Rectal smooth muscle tissue (tissue), 1 donor: ENCODE results near the gene AKT2.
"Not testable (repeated sequence)": the region's sequence is repeated elsewhere in the genome, so short reads cannot be mapped to it uniquely, and the experiment has no call there.

Source experiments
- H3K27ac ChIP-seq: one replicate; pipeline ENCODE4 v1.7.0; 2013; ENCODE audit warnings: low read depth, low read length, inconsistent platforms
- H3K27me3 ChIP-seq: one replicate; pipeline ENCODE4 v1.7.0; 2013; ENCODE audit warnings: low read length; ENCODE audit not compliant: control insufficient read depth, insufficient read depth
- H3K36me3 ChIP-seq: one replicate; pipeline ENCODE4 v1.7.0; 2013; ENCODE audit warnings: low read length; ENCODE audit not compliant: control insufficient read depth, insufficient read depth
- H3K4me1 ChIP-seq: one replicate; pipeline ENCODE4 v1.7.0; 2013; ENCODE audit warnings: low read length; ENCODE audit not compliant: control insufficient read depth, insufficient read depth
- H3K4me3 ChIP-seq: one replicate; pipeline ENCODE4 v1.7.0; 2013; ENCODE audit warnings: low read length
- H3K9ac ChIP-seq: one replicate; pipeline ENCODE4 v1.7.0; 2013; ENCODE audit warnings: low read length

The AKT2 gene

DNA sequence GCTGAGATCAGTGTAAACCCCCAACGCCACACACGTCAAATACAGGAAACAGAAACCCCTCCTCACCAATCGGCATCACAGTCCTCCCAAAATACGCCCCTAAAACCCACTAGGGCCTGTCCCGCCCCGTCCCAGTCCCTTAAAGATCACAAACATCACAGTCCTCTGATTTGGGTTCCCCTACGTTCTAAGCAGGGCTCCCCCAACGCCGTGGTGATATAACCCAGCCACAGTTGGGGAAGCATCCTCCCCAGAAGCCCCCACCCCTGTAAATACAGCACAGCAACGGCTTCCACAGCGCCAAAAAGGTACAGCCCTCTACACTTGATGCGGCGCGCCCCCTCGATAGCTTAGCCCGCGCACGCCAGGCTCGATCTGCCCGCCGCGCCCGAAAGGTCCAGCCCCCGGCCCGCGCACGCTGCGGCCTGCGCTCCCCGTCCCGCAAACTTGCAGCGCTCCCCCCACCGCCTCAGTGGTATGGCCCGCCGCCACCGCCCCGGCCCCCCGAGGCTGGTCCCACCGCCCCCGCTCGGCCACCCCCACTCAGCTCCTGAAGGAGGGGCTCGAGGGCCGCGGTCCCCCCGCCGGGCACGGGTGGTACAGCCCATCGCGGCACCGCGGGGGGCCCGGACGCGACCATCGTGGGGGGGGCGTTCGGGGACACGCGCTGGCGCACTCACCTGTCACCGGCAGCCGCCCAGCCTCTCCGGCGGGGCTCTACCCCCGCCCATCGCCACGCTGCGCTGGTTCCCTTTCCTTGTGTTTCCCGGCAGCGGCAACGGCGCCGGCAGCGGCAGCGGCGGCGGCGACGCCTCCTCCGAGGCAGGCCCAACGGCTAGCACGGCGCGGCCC is at the start of gene AKT2:
AKT2 (minus strand) TSS at position 845 of the 852 bp plus-strand sequence. CDS start 20,078 bp downstream, outside the sequence.
- peaks cover 35% of the 10 kb centered on the region for H3K4me1 ChIP-seq
- H3K4me3 ChIP-seq, result peak within 1 kb of the TSS; percentile 94
- H3K36me3 ChIP-seq, result no peaks in the 10 kb centered on the region
- peak within 1 kb of the TSS; percentile 94 for H3K27ac ChIP-seq
- H3K27me3 ChIP-seq, result no peaks in the 10 kb centered on the region
- peak within 1 kb of the TSS; percentile 94 for H3K9ac ChIP-seq

DNA sequence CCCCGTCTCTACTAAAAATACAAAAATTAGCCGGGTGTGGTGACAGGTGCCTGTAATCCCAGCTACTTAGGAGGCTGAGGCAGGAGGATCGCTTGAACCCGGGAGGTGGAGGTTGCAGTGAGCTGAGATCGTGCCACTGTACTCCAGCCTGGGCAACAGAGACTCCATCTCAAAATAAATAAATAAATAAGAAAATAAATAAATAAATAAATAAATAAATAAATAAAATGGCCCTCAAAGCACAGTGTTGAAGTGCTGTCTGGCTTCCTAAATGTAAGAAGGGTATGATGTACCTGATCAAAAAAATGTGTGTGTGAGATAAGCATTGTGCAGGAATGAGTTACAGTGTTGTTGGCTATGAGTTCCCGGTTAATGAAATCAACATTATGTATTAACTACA is 47.9 kb upstream of the AKT2 start:
- H3K36me3 ChIP-seq, result peaks cover 23% of the 10 kb centered on the region
- H3K4me3 ChIP-seq, H3K27ac ChIP-seq, H3K9ac ChIP-seq, H3K27me3 ChIP-seq, H3K4me1 ChIP-seq: not testable (repeated sequence)

DNA sequence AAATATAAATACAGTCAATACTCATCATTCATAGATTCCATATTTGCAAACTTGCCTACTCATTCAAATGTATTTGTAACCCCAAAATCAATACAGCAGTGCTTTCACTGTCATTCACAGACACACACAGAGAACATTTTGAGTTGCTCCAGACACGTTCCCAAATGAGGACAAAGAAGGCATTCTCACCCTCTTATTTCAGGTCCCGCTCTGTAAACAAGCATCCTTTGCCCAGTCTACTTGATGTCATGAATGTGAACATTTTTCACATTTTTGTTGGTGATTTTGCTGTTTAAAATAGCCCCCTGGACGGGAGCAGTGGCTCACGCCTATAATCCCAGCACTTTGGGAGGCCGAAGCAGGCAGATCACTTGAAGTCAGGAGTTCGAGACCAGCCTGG is 47.5 kb upstream of the AKT2 start:
- peaks cover 27% of the 10 kb centered on the region for H3K36me3 ChIP-seq
- H3K27me3 ChIP-seq, result no peaks in the 10 kb centered on the region
- H3K27ac ChIP-seq, result no peak overlapping the region
- H3K4me1 ChIP-seq, result no peaks in the 10 kb centered on the region
- H3K9ac ChIP-seq, result no peak overlapping the region
- H3K4me3 ChIP-seq, result no peak overlapping the region

DNA sequence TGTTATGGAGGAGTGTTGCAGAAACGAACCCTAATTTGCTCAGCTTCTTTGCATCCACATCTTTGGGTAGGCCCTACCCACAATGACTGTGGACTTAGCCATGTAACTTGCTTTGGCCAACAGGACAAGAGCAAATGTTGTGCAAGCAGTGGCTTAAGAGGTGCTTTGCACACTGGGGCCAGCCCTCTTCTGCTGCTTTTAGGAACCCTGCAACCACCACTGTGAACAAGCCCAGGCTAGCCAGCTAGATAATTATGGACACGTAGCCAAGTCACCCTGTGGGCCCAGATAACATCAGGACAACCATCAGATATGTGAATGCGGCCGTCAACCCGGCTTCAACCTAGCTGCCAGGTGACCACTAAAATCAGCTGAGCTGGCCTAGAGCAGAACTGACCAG is 45.9 kb upstream of the AKT2 start:
- Histone ChIP-seq H3K4me1 (no peaks in the 10 kb centered on the region), H3K9ac (no peak overlapping the region), H3K27me3 (no peaks in the 10 kb centered on the region), H3K36me3 (peaks cover 32% of the 10 kb centered on the region), H3K27ac (no peak overlapping the region), H3K4me3 (no peak overlapping the region)

DNA sequence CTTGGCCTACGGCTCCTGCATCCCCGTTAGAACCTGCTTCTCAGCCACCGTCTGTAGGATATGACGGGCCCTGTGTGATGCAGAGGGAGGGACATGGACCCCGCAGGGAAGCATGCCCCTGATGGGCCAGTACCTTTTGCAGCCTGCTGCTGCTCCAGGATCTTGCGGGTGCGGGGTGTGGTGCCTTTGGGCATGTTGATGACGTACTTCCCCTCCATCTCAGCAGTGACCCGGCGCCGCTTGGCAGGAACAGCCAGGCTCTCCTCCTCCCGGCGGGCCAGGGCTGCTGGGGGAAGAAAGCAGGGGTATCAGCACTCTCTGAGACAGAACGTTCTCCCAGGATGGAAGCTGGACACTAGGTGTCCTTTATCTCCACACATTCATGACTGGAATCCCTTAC is 41.1 kb upstream of the AKT2 start:
- H3K36me3 ChIP-seq, result peaks cover 38% of the 10 kb centered on the region
- no peak overlapping the region for H3K27ac ChIP-seq
- H3K4me3 ChIP-seq, result no peak overlapping the region
- H3K9ac ChIP-seq, result no peak overlapping the region
- no peaks in the 10 kb centered on the region for H3K4me1 ChIP-seq
- H3K27me3 ChIP-seq, result no peaks in the 10 kb centered on the region

DNA sequence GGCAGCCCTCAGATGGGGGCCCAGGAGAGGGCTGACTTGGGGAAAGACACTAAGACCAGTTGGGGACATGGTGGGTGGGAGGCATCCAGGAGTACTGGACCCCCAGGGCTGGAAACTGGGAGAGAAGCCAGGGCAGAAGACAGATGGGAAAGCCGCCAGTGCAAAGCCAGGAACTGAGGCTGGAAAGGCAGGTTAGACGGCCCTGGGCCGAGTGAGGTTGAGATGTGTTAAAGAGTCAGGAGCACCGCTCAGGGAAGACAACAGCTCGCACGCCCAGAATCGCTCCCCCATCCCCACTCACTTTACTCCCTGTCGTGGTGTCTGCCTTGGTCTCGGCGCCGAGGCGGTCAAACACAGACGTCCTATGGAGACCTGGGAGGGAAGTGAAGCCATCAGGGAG is 38.6 kb upstream of the AKT2 start:
- Histone ChIP-seq H3K4me1 (no peaks in the 10 kb centered on the region), H3K27me3 (no peaks in the 10 kb centered on the region), H3K9ac (no peak overlapping the region), H3K36me3 (peaks cover 32% of the 10 kb centered on the region), H3K4me3 (no peak overlapping the region), H3K27ac (no peak overlapping the region)

DNA sequence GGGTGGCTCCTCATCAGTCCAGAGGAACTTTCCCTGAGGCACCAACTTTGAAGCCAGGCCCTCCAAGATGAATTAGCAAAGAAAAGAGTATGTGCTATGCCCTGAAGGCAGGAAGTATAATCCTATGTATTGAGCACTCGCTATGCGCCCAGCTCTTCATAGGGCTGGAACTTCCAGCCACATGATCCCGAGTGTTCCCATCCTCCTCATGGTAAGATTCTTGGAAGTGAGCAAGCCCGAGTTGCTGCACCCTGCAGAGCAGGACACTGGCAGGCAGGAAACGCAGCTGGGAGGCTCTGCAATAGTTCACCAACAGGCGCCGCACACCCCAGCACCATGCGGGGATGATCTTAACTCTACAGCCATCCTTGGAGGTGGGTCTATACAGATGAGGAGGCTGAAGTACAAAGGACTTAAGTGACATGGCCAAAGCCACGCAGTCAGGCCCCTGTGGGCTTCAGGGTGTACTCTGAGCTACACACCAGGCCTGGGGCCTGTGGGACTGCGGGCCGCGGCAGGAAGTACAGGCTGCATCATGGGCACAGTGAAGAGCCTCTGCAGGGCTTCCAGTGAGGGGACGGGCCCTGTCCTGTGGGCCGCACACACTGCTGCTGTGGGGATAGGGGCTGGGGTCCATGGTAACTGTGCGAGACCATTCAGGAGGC is 37.9 kb upstream of the AKT2 start:
- Histone ChIP-seq H3K4me3 (no peak overlapping the region), H3K27me3 (no peaks in the 10 kb centered on the region), H3K4me1 (no peaks in the 10 kb centered on the region), H3K36me3 (peaks cover 26% of the 10 kb centered on the region), H3K9ac (no peak overlapping the region), H3K27ac (no peak overlapping the region)

DNA sequence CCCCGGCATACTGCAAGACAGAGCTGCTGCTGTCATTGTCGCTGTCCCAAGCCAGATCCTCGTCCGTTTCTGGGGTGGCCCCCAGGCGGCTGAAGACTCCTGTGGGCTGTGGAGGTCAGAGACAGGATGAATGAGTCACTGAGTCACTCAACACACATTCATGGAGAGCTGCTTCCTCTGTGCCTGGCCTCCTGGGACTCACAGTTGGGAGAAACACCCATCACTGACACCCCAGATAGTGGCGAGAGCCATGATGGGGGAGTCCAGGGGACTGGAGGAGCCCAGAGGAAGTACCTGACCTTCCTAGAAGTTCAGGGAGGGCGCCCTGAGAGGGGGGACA is 37.1 kb upstream of the AKT2 start:
- Histone ChIP-seq H3K27ac (no peak overlapping the region), H3K4me1 (no peaks in the 10 kb centered on the region), H3K9ac (no peak overlapping the region), H3K36me3 (peaks cover 19% of the 10 kb centered on the region), H3K27me3 (no peaks in the 10 kb centered on the region), H3K4me3 (no peak overlapping the region)

DNA sequence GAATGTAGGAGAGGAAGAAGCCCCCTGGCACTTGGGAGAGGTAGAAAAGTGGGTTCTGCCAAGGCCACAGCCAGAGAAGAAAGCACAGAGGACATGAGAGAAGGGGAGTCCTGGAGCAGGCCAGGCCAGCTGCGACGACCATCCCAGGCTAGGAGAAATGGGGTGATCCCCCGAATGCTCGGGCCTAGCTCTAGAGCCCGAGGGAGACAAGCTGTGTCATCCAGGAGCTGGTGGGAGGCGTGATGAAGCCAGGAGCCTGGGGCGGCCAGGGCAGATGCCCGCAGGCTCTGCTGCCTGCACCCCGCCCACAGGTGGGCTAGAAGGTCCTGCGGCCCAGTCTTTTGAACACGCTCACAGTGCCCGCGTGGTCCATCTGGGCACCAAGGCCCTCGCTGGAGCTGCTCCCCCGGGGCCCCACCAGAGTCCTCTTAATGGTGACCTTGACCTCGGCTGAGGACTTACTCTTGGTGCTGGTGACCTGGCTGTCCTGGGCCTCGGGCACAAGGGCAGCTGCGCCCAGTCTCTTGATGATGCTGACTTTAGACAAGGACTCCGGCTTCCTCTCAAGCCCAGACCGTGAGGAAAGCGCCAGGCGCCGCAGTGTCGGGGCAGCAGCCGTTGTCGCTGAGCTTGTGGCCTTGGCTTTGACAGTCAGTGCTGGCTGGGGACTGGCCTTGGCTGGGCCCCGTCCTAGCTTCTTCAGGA is 36.6 kb upstream of the AKT2 start:
- no peaks in the 10 kb centered on the region for H3K27me3 ChIP-seq
- no peak overlapping the region for H3K9ac ChIP-seq
- peaks cover 19% of the 10 kb centered on the region for H3K36me3 ChIP-seq
- H3K4me1 ChIP-seq, result no peaks in the 10 kb centered on the region
- H3K4me3 ChIP-seq, result no peak overlapping the region
- H3K27ac ChIP-seq, result no peak overlapping the region

DNA sequence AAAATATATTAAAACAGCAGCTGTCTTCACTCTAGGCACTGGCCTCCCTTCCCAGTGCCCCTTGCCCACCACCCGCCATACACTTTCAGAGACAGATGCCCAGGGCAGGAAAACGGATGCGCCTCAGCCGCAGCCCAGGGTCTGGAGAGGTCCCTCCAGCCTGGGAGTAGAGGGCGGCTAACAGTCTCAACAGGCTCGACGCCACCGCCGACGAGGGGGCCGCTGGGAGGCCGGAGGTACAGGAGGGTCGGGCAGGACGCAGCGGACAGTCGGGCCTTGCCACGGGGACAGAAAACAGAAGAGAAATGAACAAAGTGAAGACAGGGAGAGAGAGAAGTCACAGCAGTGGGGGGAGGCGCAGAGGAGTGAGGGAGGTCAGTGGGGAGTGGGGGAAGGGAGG is 35.9 kb upstream of the AKT2 start:
- H3K4me3 ChIP-seq, result no peak overlapping the region
- H3K27me3 ChIP-seq, result no peaks in the 10 kb centered on the region
- H3K27ac ChIP-seq, result no peak overlapping the region
- H3K4me1 ChIP-seq, result no peaks in the 10 kb centered on the region
- peaks cover 18% of the 10 kb centered on the region for H3K36me3 ChIP-seq
- H3K9ac ChIP-seq, result no peak overlapping the region

DNA sequence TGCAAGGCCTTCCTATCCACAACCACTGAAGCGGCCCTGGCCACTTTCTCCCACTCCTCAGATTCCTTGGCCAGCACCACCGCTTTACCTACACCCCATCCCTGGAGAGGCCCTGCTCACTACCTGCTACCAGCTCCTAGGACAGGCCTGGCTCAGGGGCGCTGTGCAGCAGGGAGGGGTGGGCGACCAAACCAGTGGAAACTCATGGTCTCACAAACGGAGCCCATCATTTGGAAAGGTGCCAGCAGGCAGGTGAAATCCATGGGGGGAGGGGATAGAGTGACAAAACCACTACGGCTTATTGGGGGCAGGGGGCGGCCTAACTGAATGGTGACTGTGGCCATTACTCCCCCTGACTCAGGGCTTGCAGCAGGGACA is 35.4 kb upstream of the AKT2 start:
- H3K9ac ChIP-seq, result no peak overlapping the region
- peaks cover 13% of the 10 kb centered on the region for H3K36me3 ChIP-seq
- no peak overlapping the region for H3K27ac ChIP-seq
- no peak overlapping the region for H3K4me3 ChIP-seq
- H3K27me3 ChIP-seq, result no peaks in the 10 kb centered on the region
- H3K4me1 ChIP-seq, result no peaks in the 10 kb centered on the region

DNA sequence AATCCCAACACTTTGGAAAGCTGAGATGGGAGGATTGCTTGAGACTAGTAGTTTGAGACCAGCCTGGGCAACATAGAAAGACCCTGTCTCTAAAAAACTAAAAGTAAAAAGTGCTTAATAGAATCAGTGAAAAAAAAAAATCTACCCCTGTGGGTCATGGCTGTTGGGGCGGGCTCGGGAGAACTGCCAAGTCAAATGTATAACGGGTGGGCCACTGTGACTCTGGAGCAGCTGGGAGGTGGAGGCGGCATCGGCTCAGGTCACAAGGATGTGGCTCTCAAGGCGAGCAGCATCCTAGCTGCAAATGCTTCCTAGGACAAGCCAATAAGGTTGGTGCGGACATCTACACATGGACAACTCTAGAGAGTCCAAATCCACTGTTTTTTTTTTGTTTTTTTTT is 32.2 kb upstream of the AKT2 start:
- Histone ChIP-seq H3K27me3 (no peaks in the 10 kb centered on the region), H3K4me3 (no peak overlapping the region), H3K36me3 (peaks cover 5% of the 10 kb centered on the region), H3K27ac (no peak overlapping the region), H3K4me1 (no peaks in the 10 kb centered on the region), H3K9ac (no peak overlapping the region)
